A549 (cell line): ENCODE results near the gene NGEF. TPM values are rescaled to one million over a fixed set of nuclear protein-coding genes. Genes with fewer than 3 reads are reported as not detected.
A peak's percentile ranks its signal among the peaks of the same experiment; 100 is the strongest.

ENCODE experiments used
- ATAC-seq, 2 experiments: fragments of 200-7000 bp in 1 of 2; fragments of >200 bp in 1 of 2; cut with Nextera tagmentation in 1 of 2; cut with Tn5 transposase in 1 of 2; 3 replicates each; pipeline versions ENCODE4 v1.8.0 to v1.9.1; 2018 to 2020; ENCODE audit warnings: mild to moderate bottlenecking in 1 of 2, moderate library complexity in 1 of 2
- CTCF ChIA-PET: fragments of 300-600 bp; sonication (Branson Sonifier 250); formaldehyde crosslinking; extraction: SDS; loops from one replicate; lab custom pipeline; 2021; ENCODE audit warnings: antibody characterized with exemption, inconsistent platforms; lab: Yijun Ruan, JAX
- POLR2A ChIA-PET: fragments of 350-600 bp; formaldehyde crosslinking; extraction: SDS; loops from one replicate; lab custom pipeline; 2021; ENCODE audit warnings: antibody characterized with exemption, inconsistent platforms; lab: Yijun Ruan, JAX
- DNase-seq, 2 experiments: peaks; one replicate each; pipeline versions ENCODE4 v3.0.0 to v3.0.0-alpha.2; 2011 to 2016; ENCODE audit warnings: low read depth in 1 of 2, low spot score in 1 of 2
- FAIRE-seq: peaks from 2 replicates; lab custom pipeline; 2011; peaks lifted over from hg19 to GRCh38; lab: Jason Lieb, UNC
- H3K27ac ChIP-seq, 2 experiments: fragments of >200 bp; sonication (Bioruptor Twin); formaldehyde crosslinking; 3 replicates each; pipeline ENCODE4 v1.5.1; 2016 to 2017
- H3K4me1 ChIP-seq: fragments of >200 bp; sonication (Bioruptor Twin); formaldehyde crosslinking; 3 replicates; pipeline ENCODE4 v1.6.1; 2016
- H3K4me2 ChIP-seq: fragments of >200 bp; sonication (Bioruptor Twin); formaldehyde crosslinking; 3 replicates; pipeline ENCODE4 v1.6.1; 2016
- H3K4me3 ChIP-seq: fragments of >200 bp; sonication (Bioruptor Twin); formaldehyde crosslinking; 3 replicates; pipeline ENCODE4 v1.5.1; 2016
- H3K9me3 ChIP-seq: fragments of >200 bp; sonication (Bioruptor Twin); formaldehyde crosslinking; 3 replicates; pipeline ENCODE4 v1.6.1; 2016
- CBX8 ChIP-seq: fragments of 200-600 bp; sonication (generic); IDR thresholded peaks from 2 replicates; pipeline ENCODE4 v1.6.1; 2016
- EHF ChIP-seq: fragments of 250-450 bp; sonication (Bioruptor Pico); IDR thresholded peaks from 2 replicates; pipeline ENCODE4 v1.5.0; 2020; ENCODE audit warnings: mild to moderate bottlenecking
- EP300 ChIP-seq, 2 experiments: fragments of >200 bp; sonication (Bioruptor Twin); formaldehyde crosslinking; IDR thresholded peaks; 2 replicates in 1 of 2; 3 replicates in 1 of 2; pipeline ENCODE4 v1.6.1; 2016 to 2017
- FOSB ChIP-seq: fragments of 250-450 bp; sonication (Bioruptor Pico); IDR thresholded peaks from 2 replicates; pipeline ENCODE4 v1.5.0; 2020; ENCODE audit warnings: mild to moderate bottlenecking, moderate library complexity
- FOXS1 ChIP-seq: fragments of 250-450 bp; sonication (Bioruptor Pico); IDR thresholded peaks from 2 replicates; pipeline ENCODE4 v1.5.0; 2020; ENCODE audit warnings: mild to moderate bottlenecking, moderate library complexity
- HEYL ChIP-seq: fragments of 250-450 bp; sonication (Bioruptor Pico); IDR thresholded peaks from 2 replicates; pipeline ENCODE4 v1.8.0; 2021; ENCODE audit warnings: mild to moderate bottlenecking, moderate library complexity
- HOXB5 ChIP-seq: fragments of 250-450 bp; sonication (Bioruptor Pico); IDR thresholded peaks from 2 replicates; pipeline ENCODE4 v1.5.0; 2020; ENCODE audit warnings: mild to moderate bottlenecking, moderate library complexity
- NPAS2 ChIP-seq: fragments of 250-450 bp; sonication (Bioruptor Pico); IDR thresholded peaks from 2 replicates; pipeline ENCODE4 v1.8.0; 2022; ENCODE audit warnings: mild to moderate bottlenecking, moderate library complexity, borderline replicate concordance
- RARB ChIP-seq: fragments of 250-450 bp; sonication (Bioruptor Pico); IDR thresholded peaks from 2 replicates; pipeline ENCODE4 v1.8.0; 2021; ENCODE audit warnings: mild to moderate bottlenecking, moderate library complexity
- RFX5 ChIP-seq: fragments of 450-650 bp; IDR thresholded peaks from 2 replicates; pipeline ENCODE4 v1.7.1; 2014; ENCODE audit warnings: antibody characterized with exemption, mild to moderate bottlenecking, moderate library complexity
- ZNF302 ChIP-seq: fragments of 250-450 bp; sonication (Bioruptor Pico); IDR thresholded peaks from 2 replicates; pipeline ENCODE4 v1.9.0; 2021; ENCODE audit warnings: inconsistent platforms, mild to moderate bottlenecking, moderate library complexity
- WGBS: methylation state at CpG from one replicate; pipeline ENCODE4 v1.1.6; 2017; ENCODE audit errors: missing lambda C conversion rate; 5-methylcytosine and 5-hydroxymethylcytosine counted together
- polyA plus RNA-seq, 4 experiments: library from polyadenylated mRNA; depleted of rRNA in 3 of 4; stranded (reverse); fragments of >200 nt; fragmentation: RNase III in 1 of 4; extraction: RNeasy Plus Mini Kit Qiagen cat#74134 plus additional on column Dnase treatment in 1 of 4; gene quantifications; 2 replicates in 3 of 4; 3 replicates in 1 of 4; pipeline ENCODE4 v1.2.3, GENCODE V29; 2011 to 2017
- TF ChIP-seq, protein P1 (sequence below): fragments of >200 bp; sonication (Bioruptor Twin); formaldehyde crosslinking; IDR thresholded peaks from 3 replicates; pipeline ENCODE4 v1.6.1; 2016
- TF ChIP-seq, protein P2 (sequence below): fragments of 250-450 bp; sonication (Bioruptor Pico); IDR thresholded peaks from 2 replicates; pipeline ENCODE4 v1.5.0; 2020; ENCODE audit warnings: low read depth, mild to moderate bottlenecking, moderate library complexity
- TF ChIP-seq, protein P3 (sequence below): IDR thresholded peaks from 2 replicates; pipeline ENCODE4 v1.6.1; 2012
- TF ChIP-seq, protein P4 (sequence below): fragments of 450-650 bp; IDR thresholded peaks from 2 replicates; pipeline ENCODE4 v1.6.1; 2014; ENCODE audit warnings: antibody characterized with exemption
- TF ChIP-seq, protein P5 (sequence below): IDR thresholded peaks from 2 replicates; pipeline ENCODE4 v1.6.1; 2012
- TF ChIP-seq, protein P6 (sequence below): fragments of 200-600 bp; sonication (generic); IDR thresholded peaks from 2 replicates; pipeline ENCODE4 v1.6.1; 2016; ENCODE audit warnings: antibody characterized with exemption, mild to moderate bottlenecking, moderate library complexity
- TF ChIP-seq, protein P7 (sequence below): fragments of 150-350 bp; IDR thresholded peaks from 2 replicates; pipeline ENCODE4 v1.6.1; 2014; ENCODE audit warnings: low read depth, mild to moderate bottlenecking, low read length

The NGEF gene
- polyA plus RNA-seq, 2 of the 4 experiments (the other 2 are of a cell fraction) = 8.1 to 9.7 TPM

DNA sequence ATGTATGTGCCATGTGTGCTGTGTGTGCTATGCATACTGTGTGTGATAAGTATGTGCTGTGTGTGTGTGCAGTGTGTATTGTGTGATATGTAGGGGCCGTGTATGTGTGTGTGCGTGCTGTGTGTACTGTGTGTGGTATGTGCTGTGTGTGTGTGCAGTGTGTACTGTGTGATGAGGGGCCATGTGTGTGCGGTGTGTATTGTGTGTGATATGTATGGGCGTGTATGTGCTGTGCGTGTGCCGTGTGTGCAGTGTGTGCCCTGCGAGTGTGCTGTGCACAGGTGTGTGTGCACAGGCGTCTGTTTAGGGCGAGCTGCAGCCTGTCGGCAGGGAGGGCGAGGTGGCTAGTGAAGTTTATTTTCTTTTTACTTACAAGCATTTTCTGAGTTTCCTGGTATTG is 126.9 kb downstream of the NGEF start:
- H3K9me3 ChIP-seq = no peaks in the 10 kb centered on the region
- ChIA-PET CTCF (interaction anchor here (0.9 to 1.6 kb wide), 2 partner anchors 9 to 167 kb away, joined by 3 to 6 read pairs; no protein-coding TSS in a partner anchor), POLR2A (no interaction called here)
- TF ChIP-seq, protein P1, sequence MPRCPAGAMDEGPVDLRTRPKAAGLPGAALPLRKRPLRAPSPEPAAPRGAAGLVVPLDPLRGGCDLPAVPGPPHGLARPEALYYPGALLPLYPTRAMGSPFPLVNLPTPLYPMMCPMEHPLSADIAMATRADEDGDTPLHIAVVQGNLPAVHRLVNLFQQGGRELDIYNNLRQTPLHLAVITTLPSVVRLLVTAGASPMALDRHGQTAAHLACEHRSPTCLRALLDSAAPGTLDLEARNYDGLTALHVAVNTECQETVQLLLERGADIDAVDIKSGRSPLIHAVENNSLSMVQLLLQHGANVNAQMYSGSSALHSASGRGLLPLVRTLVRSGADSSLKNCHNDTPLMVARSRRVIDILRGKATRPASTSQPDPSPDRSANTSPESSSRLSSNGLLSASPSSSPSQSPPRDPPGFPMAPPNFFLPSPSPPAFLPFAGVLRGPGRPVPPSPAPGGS = no peak
- TF ChIP-seq, protein P2, sequence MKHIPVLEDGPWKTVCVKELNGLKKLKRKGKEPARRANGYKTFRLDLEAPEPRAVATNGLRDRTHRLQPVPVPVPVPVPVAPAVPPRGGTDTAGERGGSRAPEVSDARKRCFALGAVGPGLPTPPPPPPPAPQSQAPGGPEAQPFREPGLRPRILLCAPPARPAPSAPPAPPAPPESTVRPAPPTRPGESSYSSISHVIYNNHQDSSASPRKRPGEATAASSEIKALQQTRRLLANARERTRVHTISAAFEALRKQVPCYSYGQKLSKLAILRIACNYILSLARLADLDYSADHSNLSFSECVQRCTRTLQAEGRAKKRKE (CRISPR knock-in tag) = no peak
- TF ChIP-seq FOXS1 (CRISPR knock-in tag) (no peak), NPAS2 (CRISPR knock-in tag) (no peak), CBX8 (no peak), HEYL (CRISPR knock-in tag) (no peak), FOSB (CRISPR knock-in tag) (no peak), EHF (no peak), EP300 (IDR thresholded peaks at IDR 0.05) (no peak), RFX5 (no peak)
- H3K4me3 ChIP-seq = no peak overlapping the region
- DNase-seq (no peak), ATAC-seq (no peak), FAIRE-seq (no peak)
- 89% methylated on average over 11 of the region's 11 CpGs for WGBS
- H3K4me1 ChIP-seq = no peaks in the 10 kb centered on the region; the same call in 2 of the 3 replicates
- no peak overlapping the region for H3K4me2 ChIP-seq
- H3K27ac ChIP-seq = no peak overlapping the region

DNA sequence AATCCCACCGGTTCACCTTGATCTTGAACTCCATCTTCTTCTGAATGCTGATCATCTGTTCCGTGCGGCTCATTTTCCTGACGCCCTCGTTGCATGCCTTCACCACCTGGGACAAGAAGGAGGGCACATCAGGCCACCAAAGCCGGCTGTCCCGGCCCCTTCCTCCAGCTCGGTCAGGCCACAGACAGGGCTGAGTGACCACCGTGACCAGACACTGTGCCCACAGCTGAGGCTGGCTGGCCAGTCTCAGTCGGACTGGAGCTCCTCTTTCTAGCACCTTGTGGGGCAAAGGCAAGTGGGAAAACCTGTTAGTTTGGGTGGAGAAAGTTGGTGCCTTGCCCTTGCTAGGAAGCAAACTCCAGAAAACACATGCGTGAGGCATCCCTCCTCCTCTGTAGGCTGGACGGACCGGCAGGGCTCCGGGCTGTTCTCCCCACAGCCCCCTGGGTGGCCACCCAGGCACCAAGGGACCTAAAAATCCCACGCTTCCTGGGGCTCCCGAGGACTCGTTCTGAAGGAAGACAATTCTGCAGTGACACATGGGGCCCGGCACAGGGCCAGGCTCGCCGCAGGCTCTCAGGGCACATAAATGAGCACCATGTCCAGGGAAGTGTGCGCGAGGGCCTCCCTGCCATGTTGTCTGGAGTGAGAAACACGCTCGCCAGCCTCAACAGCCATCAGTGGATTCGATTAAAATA is 127.6 kb downstream of the NGEF start:
- H3K4me3 ChIP-seq = no peak overlapping the region
- TF ChIP-seq CBX8 (no peak), ZNF302 (CRISPR knock-in tag) (no peak), RARB (CRISPR knock-in tag) (no peak), HEYL (CRISPR knock-in tag) (no peak), HOXB5 (CRISPR knock-in tag) (no peak)
- TF ChIP-seq, protein P3, sequence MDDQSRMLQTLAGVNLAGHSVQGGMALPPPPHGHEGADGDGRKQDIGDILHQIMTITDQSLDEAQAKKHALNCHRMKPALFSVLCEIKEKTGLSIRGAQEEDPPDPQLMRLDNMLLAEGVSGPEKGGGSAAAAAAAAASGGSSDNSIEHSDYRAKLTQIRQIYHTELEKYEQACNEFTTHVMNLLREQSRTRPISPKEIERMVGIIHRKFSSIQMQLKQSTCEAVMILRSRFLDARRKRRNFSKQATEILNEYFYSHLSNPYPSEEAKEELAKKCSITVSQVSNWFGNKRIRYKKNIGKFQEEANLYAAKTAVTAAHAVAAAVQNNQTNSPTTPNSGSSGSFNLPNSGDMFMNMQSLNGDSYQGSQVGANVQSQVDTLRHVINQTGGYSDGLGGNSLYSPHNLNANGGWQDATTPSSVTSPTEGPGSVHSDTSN = no peak
- TF ChIP-seq, protein P4, sequence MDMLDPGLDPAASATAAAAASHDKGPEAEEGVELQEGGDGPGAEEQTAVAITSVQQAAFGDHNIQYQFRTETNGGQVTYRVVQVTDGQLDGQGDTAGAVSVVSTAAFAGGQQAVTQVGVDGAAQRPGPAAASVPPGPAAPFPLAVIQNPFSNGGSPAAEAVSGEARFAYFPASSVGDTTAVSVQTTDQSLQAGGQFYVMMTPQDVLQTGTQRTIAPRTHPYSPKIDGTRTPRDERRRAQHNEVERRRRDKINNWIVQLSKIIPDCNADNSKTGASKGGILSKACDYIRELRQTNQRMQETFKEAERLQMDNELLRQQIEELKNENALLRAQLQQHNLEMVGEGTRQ = no peak
- TF ChIP-seq, protein P5, sequence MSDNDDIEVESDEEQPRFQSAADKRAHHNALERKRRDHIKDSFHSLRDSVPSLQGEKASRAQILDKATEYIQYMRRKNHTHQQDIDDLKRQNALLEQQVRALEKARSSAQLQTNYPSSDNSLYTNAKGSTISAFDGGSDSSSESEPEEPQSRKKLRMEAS = no peak
- TF ChIP-seq, protein P6, sequence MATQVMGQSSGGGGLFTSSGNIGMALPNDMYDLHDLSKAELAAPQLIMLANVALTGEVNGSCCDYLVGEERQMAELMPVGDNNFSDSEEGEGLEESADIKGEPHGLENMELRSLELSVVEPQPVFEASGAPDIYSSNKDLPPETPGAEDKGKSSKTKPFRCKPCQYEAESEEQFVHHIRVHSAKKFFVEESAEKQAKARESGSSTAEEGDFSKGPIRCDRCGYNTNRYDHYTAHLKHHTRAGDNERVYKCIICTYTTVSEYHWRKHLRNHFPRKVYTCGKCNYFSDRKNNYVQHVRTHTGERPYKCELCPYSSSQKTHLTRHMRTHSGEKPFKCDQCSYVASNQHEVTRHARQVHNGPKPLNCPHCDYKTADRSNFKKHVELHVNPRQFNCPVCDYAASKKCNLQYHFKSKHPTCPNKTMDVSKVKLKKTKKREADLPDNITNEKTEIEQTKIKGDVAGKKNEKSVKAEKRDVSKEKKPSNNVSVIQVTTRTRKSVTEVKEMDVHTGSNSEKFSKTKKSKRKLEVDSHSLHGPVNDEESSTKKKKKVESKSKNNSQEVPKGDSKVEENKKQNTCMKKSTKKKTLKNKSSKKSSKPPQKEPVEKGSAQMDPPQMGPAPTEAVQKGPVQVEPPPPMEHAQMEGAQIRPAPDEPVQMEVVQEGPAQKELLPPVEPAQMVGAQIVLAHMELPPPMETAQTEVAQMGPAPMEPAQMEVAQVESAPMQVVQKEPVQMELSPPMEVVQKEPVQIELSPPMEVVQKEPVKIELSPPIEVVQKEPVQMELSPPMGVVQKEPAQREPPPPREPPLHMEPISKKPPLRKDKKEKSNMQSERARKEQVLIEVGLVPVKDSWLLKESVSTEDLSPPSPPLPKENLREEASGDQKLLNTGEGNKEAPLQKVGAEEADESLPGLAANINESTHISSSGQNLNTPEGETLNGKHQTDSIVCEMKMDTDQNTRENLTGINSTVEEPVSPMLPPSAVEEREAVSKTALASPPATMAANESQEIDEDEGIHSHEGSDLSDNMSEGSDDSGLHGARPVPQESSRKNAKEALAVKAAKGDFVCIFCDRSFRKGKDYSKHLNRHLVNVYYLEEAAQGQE = no peak
- TF ChIP-seq, protein P7, sequence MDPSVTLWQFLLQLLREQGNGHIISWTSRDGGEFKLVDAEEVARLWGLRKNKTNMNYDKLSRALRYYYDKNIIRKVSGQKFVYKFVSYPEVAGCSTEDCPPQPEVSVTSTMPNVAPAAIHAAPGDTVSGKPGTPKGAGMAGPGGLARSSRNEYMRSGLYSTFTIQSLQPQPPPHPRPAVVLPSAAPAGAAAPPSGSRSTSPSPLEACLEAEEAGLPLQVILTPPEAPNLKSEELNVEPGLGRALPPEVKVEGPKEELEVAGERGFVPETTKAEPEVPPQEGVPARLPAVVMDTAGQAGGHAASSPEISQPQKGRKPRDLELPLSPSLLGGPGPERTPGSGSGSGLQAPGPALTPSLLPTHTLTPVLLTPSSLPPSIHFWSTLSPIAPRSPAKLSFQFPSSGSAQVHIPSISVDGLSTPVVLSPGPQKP = no peak
- peaks cover 5% of the 10 kb centered on the region; the same call in 1 of the 3 replicates for H3K4me1 ChIP-seq
- H3K4me2 ChIP-seq = no peak overlapping the region
- POLR2A ChIA-PET = no interaction called here
- H3K27ac ChIP-seq = 0 out of 6 replicates have a peak overlapping the region, but pooled peaks of 1 of the 2 experiments have one; percentile 17
- WGBS = 93% methylated on average over 22 of the region's 25 CpGs
- ATAC-seq (no peak), FAIRE-seq (no peak), DNase-seq (no peak)
- H3K9me3 ChIP-seq = no peaks in the 10 kb centered on the region
- CTCF ChIA-PET = interaction anchor here (0.9 to 1.2 kb wide), 4 partner anchors 42 to 367 kb away, joined by 3 to 4 read pairs (median 3); partner anchors contain the start of gene ATG16L1
